Epithelial cell of proximal tubule (primary cell): ENCODE data around the gene RGP1. TPM values are rescaled to one million over a fixed set of nuclear protein-coding genes. Genes with fewer than 3 reads are reported as not detected.

ENCODE experiments used
- DNase-seq: peaks from one replicate; pipeline ENCODE4 v3.0.0-alpha.2; 2011; ENCODE audit warnings: low read depth
- H3K4me3 ChIP-seq: 2 replicates; pipeline ENCODE4 v1.5.1; 2011; ENCODE audit warnings: low read depth, mild to moderate bottlenecking, low read length
- CTCF ChIP-seq: conservative IDR thresholded peaks from 2 replicates; pipeline ENCODE4 v1.5.1; 2012; ENCODE audit warnings: low read depth, mild to moderate bottlenecking, low read length
- total RNA-seq: library from RNA; depleted of rRNA; stranded (reverse); fragments of >200 nt; gene quantifications from 2 replicates; pipeline ENCODE4 v1.2.3, GENCODE V29; 2015

RGP1 gene
- total RNA-seq, 1 donor from 2014 or later: 14.9 TPM

GRCh38 chr9:35743452-35743851 lies 5.6 kb upstream of the RGP1 start:
- TF ChIP-seq CTCF: no peak
- DNase-seq: no peak
- H3K4me3 ChIP-seq: no peak overlapping the region

DNA sequence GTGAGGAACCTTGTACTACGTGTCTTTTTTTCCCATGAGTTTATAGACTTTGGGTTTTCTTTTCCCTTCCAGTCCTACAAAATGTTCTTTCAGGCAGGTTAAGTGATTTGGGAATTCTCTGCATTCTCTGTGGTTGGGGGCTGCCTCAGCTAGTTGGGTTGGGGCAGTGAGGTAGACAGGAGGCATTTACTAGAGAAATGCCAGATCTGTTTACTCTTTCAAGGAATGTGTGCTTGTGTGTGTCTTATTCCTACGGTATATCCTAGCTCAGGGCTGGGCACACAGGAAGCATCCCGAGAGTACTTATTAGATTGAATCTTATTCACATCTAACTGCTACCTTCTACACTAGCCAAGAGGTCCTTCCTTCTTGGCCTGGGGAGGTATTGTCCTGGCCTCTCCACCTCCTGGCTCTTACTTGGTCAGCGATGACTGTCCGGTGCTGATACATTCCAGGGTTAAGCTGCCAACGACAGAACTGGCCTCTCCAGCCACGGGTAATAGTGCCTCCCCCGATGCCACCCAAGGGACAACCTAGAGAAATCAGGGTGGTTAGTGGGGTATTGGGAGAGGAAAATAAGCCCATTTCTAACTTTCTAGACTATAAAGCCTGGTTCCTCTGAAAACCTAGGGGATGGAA lies 5.1 kb upstream of the RGP1 start:
- no peak for DNase-seq
- TF ChIP-seq CTCF: no peak
- H3K4me3 ChIP-seq: no peak overlapping the region

DNA sequence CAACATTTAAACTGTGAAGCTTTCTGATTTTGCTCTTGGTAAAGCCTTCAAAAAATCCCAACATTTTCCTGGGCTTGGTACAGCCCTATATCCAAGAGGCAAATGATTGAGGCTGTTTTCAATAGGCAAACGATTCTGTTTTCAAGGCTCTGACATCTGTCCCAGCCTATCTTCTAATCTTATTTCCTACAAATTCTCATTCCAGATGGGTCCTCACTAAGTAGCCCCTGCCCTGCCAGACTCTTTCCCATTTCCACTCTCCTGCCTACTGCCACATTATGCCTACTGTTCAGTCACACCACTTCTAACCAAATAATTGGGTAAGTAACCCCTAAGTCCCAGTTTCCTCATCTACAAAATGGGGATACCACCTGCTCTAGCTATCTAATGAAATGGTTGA lies 3.5 kb upstream of the RGP1 start:
- H3K4me3 ChIP-seq: peak overlapping the region; percentile 75
- no peak for DNase-seq
- TF ChIP-seq CTCF: no peak

DNA sequence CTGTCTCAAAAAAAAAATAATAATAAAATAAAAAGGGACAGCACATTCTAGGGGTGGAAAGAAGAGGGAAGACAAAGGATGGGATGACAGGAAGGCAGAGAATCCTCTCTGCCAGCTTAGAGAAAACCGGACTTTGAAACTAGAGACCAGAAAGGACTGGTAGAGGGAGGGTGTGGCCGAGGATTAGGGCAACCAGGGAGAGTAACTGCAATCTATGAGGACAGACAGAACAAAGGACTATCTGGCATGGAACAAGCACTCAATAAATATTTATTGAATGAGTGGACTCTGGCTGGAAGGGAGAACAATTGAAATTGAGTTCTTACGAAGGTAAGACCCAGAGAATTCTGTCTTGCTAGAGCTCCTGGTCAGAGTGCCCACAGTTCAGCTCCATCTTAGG lies 2.5 kb upstream of the RGP1 start:
- peak overlapping the region; percentile 75 for H3K4me3 ChIP-seq
- no peak for TF ChIP-seq CTCF
- no peak for DNase-seq

DNA sequence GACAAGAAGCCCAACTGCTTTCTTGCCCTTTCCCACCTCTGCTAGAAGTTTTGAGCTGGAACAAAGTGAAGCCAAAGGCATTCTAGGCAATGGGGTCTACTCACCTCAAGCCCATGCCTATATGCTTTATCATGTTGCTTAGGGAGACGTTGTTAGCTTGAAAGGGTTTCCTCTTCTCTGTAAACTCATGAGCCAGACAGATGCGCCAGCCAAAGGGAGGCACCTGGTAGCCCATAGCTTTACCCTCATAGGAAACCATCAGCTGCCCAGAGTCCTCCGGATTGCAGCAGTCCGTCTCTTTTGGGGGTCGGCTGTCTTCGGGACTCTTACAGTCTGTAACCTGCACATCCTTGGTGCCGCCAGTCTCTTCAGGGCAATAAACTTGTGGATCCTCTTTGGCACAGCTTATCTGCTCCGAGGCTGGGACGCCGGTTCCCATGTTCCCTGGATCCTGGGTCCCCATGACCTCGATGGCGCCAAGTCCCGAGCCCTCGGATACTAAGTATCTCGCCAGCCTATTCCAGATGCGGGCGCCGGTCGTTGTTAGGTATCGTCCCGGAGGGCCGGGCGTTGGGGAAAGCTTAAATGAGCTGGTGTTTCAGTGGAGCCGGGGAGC lies 737 bp upstream of the RGP1 start:
- H3K4me3 ChIP-seq: peak overlapping the region; percentile 75
- TF ChIP-seq CTCF: no peak
- no peak for DNase-seq

GRCh38 chr9:35749515-35750255 lies 598 bp downstream of the RGP1 start:
- no peak for DNase-seq
- TF ChIP-seq CTCF: no peak
- peak overlapping the region; percentile 75 for H3K4me3 ChIP-seq
